Epithelial cell of esophagus (primary cell): ENCODE measurements around the gene SELENOM.

Experiments
- DNase-seq: peaks from one replicate; pipeline ENCODE4 v3.0.0; 2010; ENCODE audit warnings: low read depth
- H3K4me3 ChIP-seq: 2 replicates; pipeline ENCODE4 v1.5.1; 2011; ENCODE audit warnings: mild to moderate bottlenecking, low read length, control low read depth
- CTCF ChIP-seq: IDR thresholded peaks from 2 replicates; pipeline ENCODE4 v1.5.1; 2011; ENCODE audit warnings: low read depth, mild to moderate bottlenecking, low read length, control low read depth, inconsistent platforms; ENCODE audit not compliant: insufficient read depth; ENCODE audit errors: missing control alignments

Gene SELENOM

GRCh38 chr22:31135706-31136105, 28.3 kb upstream of the SELENOM start:
- no peak for DNase-seq
- H3K4me3 ChIP-seq, result no peak overlapping the region
- TF ChIP-seq CTCF, result no peak

- no peak for DNase-seq
- TF ChIP-seq CTCF, result no peak
- H3K4me3 ChIP-seq, result no peak overlapping the region
Measured at GRCh38 chr22:31134688-31135087, 27.3 kb upstream of the SELENOM start.

GRCh38 chr22:31133911-31134310, 26.5 kb upstream of the SELENOM start:
- no peak overlapping the region for H3K4me3 ChIP-seq
- DNase-seq, result no peak
- TF ChIP-seq CTCF, result no peak

- TF ChIP-seq CTCF, result no peak
- H3K4me3 ChIP-seq, result no peak overlapping the region
- no peak for DNase-seq
Measured at GRCh38 chr22:31130873-31131272, 23.5 kb upstream of the SELENOM start.

- no peak for DNase-seq
- TF ChIP-seq CTCF, result no peak
- H3K4me3 ChIP-seq, result no peak overlapping the region
Measured at GRCh38 chr22:31128156-31128555, 20.8 kb upstream of the SELENOM start.

GRCh38 chr22:31127181-31127772, 19.9 kb upstream of the SELENOM start:
- no peak overlapping the region for H3K4me3 ChIP-seq
- no peak for DNase-seq
- no peak for TF ChIP-seq CTCF

- H3K4me3 ChIP-seq, result no peak overlapping the region
- DNase-seq, result no peak
- TF ChIP-seq CTCF, result no peak
Measured at GRCh38 chr22:31126869-31127175, 19.5 kb upstream of the SELENOM start.
